BJ (cell line): ENCODE results near the gene CPA4. TPM values are rescaled to one million over a fixed set of nuclear protein-coding genes. Genes with fewer than 3 reads are reported as not detected.

Experiments used
- CTCF ChIA-PET: fragments of 350-600 bp; formaldehyde crosslinking; extraction: SDS; loops from one replicate; lab custom pipeline; 2021; ENCODE audit warnings: antibody characterized with exemption, inconsistent platforms; lab: Yijun Ruan, JAX
- POLR2A ChIA-PET: fragments of 300-600 bp; sonication (Branson Sonifier 250); formaldehyde crosslinking; extraction: SDS; loops from one replicate; lab custom pipeline; 2021; ENCODE audit warnings: antibody characterized with exemption; lab: Charles Lee
- DNase-seq: peaks from one replicate; pipeline ENCODE4 v3.0.0-alpha.2; 2011; ENCODE audit warnings: low read depth
- H3K27me3 ChIP-seq: 2 replicates; pipeline ENCODE4 v1.6.0; 2011; ENCODE audit warnings: low read length; ENCODE audit not compliant: control insufficient read depth, insufficient read depth
- H3K36me3 ChIP-seq: 2 replicates; pipeline ENCODE4 v1.5.1; 2011; ENCODE audit warnings: low read length; ENCODE audit not compliant: control insufficient read depth, insufficient read depth
- H3K4me3 ChIP-seq: 2 replicates; pipeline ENCODE4 v1.5.1; 2011; ENCODE audit warnings: low read depth, mild to moderate bottlenecking, control low read depth, low read length
- polyA plus RNA-seq: library from polyadenylated mRNA; depleted of rRNA; stranded (reverse); fragments of >200 nt; gene quantifications from 2 replicates; pipeline ENCODE4 v1.2.3, GENCODE V29; 2011
- TF ChIP-seq, protein P1 (sequence below): IDR thresholded peaks from 2 replicates; pipeline ENCODE4 v1.5.1; 2011; ENCODE audit warnings: low read depth, mild to moderate bottlenecking, control low read depth, inconsistent platforms, low read length, moderate library complexity; ENCODE audit not compliant: insufficient read depth

The CPA4 gene
- polyA plus RNA-seq, 1 experiment = 52.5 TPM

DNA sequence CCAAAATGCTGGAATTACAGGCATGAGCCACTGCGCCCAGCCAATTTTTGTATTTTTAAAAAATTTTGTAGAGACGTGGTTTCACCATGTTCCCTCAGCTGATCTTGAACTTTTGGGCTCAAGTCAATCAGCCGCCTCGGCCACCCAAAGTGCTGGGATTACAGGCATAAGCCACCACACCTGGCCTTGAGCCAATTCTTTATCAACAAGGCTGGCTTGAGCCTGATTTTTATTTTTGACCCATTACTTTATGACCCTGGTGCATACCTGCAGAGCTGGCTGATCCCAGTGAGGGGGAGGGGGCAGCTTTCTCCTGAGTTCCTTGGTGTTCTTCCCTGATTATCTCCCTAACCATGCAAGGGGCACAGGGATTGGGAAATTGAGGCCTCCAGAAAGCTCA, 71.5 kb downstream of the CPA4 start:
- no peaks in the 10 kb centered on the region for H3K27me3 ChIP-seq
- no peak overlapping the region for H3K4me3 ChIP-seq
- ChIA-PET CTCF (interaction anchor here (1.0 kb wide), 1 partner anchor 72 kb away, joined by 3 read pairs; the partner anchor contains the start of gene CPA4), POLR2A (no interaction called here)
- TF ChIP-seq, protein P1, sequence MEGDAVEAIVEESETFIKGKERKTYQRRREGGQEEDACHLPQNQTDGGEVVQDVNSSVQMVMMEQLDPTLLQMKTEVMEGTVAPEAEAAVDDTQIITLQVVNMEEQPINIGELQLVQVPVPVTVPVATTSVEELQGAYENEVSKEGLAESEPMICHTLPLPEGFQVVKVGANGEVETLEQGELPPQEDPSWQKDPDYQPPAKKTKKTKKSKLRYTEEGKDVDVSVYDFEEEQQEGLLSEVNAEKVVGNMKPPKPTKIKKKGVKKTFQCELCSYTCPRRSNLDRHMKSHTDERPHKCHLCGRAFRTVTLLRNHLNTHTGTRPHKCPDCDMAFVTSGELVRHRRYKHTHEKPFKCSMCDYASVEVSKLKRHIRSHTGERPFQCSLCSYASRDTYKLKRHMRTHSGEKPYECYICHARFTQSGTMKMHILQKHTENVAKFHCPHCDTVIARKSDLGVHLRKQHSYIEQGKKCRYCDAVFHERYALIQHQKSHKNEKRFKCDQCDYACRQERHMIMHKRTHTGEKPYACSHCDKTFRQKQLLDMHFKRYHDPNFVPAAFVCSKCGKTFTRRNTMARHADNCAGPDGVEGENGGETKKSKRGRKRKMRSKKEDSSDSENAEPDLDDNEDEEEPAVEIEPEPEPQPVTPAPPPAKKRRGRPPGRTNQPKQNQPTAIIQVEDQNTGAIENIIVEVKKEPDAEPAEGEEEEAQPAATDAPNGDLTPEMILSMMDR = no peak
- DNase-seq = no peak
- no peaks in the 10 kb centered on the region for H3K36me3 ChIP-seq

DNA sequence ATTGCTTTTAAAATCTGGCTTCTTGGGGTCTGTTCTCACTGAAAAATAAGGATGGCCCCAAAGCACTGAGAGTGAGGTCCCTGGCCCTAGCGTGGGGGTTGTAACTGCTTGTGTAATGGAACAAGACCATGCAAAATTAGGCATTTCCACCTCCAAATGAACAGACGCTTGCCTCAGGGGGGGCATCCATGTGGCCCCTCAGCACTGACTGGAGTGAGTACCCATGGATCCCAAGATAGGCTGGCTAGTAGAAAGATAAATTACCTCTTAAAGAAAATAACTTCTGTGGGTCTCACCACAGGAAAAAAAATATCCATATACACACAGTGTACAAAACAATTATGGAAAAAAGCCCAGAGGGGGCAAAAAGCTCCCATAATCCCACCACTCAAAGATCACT, 72.1 kb downstream of the CPA4 start:
- H3K36me3 ChIP-seq = no peaks in the 10 kb centered on the region
- CTCF ChIA-PET = interaction anchor here (1.0 to 1.7 kb wide), 4 partner anchors 19 to 137 kb away, joined by 3 to 4 read pairs (median 3); no protein-coding TSS in a partner anchor
- no peaks in the 10 kb centered on the region for H3K27me3 ChIP-seq
- no peak for DNase-seq
- POLR2A ChIA-PET = no interaction called here
- no peak overlapping the region for H3K4me3 ChIP-seq
- TF ChIP-seq, protein P1 = no peak

DNA sequence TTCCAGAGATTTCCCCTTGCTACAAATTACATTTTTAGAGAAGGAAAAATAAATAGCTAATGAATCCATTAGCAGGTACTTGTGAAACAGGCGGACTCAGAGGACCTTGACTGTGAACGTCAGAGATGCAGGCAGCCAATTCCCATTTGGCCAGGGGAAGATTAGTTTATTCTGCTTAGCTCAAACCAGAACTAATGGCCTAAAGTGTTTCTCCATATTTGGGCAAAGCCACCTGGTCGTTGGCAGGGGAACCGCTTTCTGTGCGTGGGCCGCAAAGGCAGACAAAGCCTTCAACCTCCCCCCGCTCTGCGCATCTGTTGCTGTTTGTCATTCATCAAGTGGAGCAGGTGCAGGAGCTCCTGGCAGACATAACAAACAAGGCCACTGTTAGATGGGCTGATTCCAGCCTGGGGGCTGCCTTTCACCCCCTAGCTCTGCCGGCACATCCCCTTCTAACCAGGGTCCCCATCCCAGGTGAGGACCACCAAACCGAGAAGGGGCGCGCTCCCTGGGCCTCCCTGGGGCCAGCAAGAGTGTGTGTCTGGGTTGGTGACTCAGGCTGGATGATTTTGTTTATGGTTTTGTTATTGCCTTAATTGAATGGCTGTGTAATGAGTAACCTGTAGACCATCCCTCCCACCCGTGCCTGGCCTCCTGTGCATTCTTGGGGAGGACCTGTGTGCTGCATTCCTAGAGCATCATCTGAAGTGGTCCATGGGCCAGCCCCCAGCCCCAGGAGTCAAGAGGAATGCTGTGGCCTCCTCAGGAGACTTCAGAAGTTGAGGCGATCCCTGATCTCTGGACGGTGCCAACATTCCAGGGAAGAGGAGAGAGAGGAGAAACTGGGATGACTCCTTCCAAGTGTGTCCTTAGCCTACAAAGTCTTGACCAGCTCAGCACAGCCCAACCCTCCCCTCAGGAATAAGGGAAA, 72.8 kb downstream of the CPA4 start:
- peak; percentile 78 for DNase-seq
- H3K36me3 ChIP-seq = no peaks in the 10 kb centered on the region
- H3K4me3 ChIP-seq = no peak overlapping the region
- TF ChIP-seq, protein P1 = no peak
- ChIA-PET CTCF (interaction anchor here (0.9 to 1.7 kb wide), 5 partner anchors 18 to 137 kb away, joined by 3 to 4 read pairs (median 3); no protein-coding TSS in a partner anchor), POLR2A (no interaction called here)
- H3K27me3 ChIP-seq = no peaks in the 10 kb centered on the region

DNA sequence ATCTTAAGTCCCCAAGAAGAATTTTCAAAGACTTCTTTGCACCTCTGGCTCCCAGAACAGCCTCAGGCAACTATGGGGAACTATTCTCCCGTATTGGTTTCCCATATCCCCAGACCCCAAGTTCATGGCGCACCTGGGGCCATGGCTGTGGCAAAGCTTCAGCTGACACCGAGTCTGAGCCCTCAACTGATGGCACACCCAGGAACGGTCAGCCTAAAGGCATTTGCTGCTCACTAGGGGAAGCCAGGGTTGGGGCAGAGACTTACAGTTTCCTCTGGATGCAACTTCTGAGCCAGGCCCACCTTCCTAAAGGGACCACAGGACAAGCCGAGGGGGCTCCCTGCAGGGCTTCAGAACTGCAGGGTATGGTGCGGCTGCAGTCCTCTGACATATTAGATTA, 73.6 kb downstream of the CPA4 start:
- CTCF ChIA-PET = interaction anchor here (0.9 to 1.7 kb wide), 2 partner anchors 30 to 46 kb away, joined by 3 to 4 read pairs; no protein-coding TSS in a partner anchor
- DNase-seq = no peak
- H3K36me3 ChIP-seq = no peaks in the 10 kb centered on the region
- H3K4me3 ChIP-seq = no peak overlapping the region
- TF ChIP-seq, protein P1 = no peak
- POLR2A ChIA-PET = no interaction called here
- H3K27me3 ChIP-seq = no peaks in the 10 kb centered on the region

DNA sequence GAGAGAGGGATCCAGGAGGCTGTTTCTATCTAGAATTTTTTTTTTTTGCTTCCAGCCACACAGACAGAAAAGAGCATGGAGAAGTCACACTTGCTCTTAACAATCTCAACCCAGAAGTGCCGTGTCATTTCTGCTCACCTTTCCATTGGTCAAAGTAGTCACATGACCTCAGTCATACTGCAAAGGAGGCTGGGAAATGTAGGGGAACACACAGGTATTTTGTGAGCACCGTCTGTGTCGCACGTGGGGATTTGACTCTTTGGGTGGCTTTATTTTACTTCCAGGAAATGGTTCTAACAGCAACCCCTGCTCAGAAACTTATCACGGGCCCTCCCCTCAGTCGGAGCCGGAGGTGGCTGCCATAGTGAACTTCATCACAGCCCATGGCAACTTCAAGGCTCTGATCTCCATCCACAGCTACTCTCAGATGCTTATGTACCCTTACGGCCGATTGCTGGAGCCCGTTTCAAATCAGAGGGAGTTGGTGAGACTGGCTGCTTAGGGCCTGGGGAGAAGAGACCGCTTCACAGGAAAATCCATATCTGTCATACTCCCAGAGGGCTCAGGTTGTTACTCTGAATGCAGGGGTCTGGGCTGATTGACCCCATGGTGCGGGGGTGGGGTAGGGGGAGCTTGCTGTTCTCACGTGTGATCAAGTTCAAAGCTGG, 74.3 kb downstream of the CPA4 start:
- ChIA-PET CTCF (interaction anchor here (0.9 kb wide), 2 partner anchors 14 to 47 kb away, joined by 3 read pairs; no protein-coding TSS in a partner anchor), POLR2A (no interaction called here)
- TF ChIP-seq, protein P1 = no peak
- H3K36me3 ChIP-seq = no peaks in the 10 kb centered on the region
- DNase-seq = no peak
- H3K4me3 ChIP-seq = no peak overlapping the region
- H3K27me3 ChIP-seq = no peaks in the 10 kb centered on the region
